T1000 (cell line): ENCODE measurements around the gene VPS35.

ENCODE experiments used
- DNase-seq: peaks from one replicate; lab custom pipeline; 2025; ENCODE audit warnings: mixed read lengths; lab: John Stamatoyannopoulos, UW

Gene VPS35

GRCh38 chr16:46613352-46613751, 75.6 kb downstream of the VPS35 start:
- no peak for DNase-seq

- DNase-seq = no peak
These were observed 76.9 kb downstream of the VPS35 start for GRCh38 chr16:46612121-46612520.

GRCh38 chr16:46607529-46607928, 81.4 kb downstream of the VPS35 start:
- no peak for DNase-seq

DNA sequence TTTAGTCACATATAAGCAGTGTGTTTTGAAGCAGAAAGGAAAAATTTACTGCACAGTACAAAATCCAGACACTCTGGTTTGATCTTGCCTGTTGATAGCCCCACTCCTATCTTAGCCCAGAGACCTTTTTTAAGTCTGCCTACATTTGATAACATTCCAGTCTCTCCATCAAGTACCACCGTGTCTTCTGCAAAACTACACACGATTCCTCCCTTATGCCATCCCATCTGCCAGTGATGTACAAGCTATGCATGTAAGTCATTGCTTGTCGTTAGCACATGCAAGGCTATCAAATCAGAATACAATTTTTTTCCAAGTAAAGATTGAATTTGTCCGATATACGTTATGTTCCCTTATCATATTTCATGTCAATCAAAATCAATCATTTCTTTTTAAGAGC, 82.7 kb downstream of the VPS35 start:
- no peak for DNase-seq
